ENCODE data around the gene GARIN1A. TPM values are rescaled to one million over a fixed set of nuclear protein-coding genes. Genes with fewer than 3 reads are reported as not detected.

Gene GARIN1A
- total and polyA plus RNA-seq, 10 of the 15 experiments (the other 5 are each of a cell fraction or from before 2014, with no cell fraction given): 0.04 to 0.43 (median 0.23) TPM; not detected in 1

- TF ChIP-seq GABPA (IDR thresholded peaks at IDR 0.05; ENCODE audit: low read depth): no peak
- TF ChIP-seq SMAD5 (IDR thresholded peaks at IDR 0.05; ENCODE audit: low read depth): no peak
- TF ChIP-seq RFX5 (IDR thresholded peaks at IDR 0.05; ENCODE audit: low read depth, low read length): no peak
- no peak for TF ChIP-seq POLR2AphosphoS5 (IDR thresholded peaks at IDR 0.05; ENCODE audit: low read length)
- TF ChIP-seq ZBED1 (IDR thresholded peaks at IDR 0.05; ENCODE audit: borderline replicate concordance): no peak
- no peak for TF ChIP-seq MAX (IDR thresholded peaks at IDR 0.05; ENCODE audit: low read depth, low read length)
- no peak for TF ChIP-seq NKRF (conservative IDR thresholded peaks at IDR 0.05)
- no peak for TF ChIP-seq ELK1 (IDR thresholded peaks at IDR 0.05; ENCODE audit: low read depth, low read length)
Observed at GRCh38 chr7:128703609-128704241, 31.6 kb downstream of the GARIN1A start (continued).

- in situ Hi-C loops (cut with MboI): no loop called here
- ATAC-seq: no peak
- SMC1A ChIA-PET (ENCODE audit: uncharacterized antibody, unreplicated experiment): no interaction called here
Observed at GRCh38 chr7:128705891-128706333, 33.8 kb downstream of the GARIN1A start.

More at GRCh38 chr7:128705891-128706333, 33.8 kb downstream of the GARIN1A start:
- no peaks in the 10 kb centered on the region for H3K9me3 ChIP-seq (replicated peaks; ENCODE audit: control insufficient read depth, insufficient read depth, low read length)
- no peak overlapping the region for H2AFZ ChIP-seq (ENCODE audit: control insufficient read depth, low read depth, low read length)
- DNase-seq (ENCODE audit: low read depth, low spot score) (no peak), FAIRE-seq (no peak)
- ChIA-PET RAD21 (ENCODE audit: unreplicated experiment) (interaction anchor here (1.1 kb wide), 1 partner anchor 78 kb away, joined by 3 read pairs; no protein-coding TSS in a partner anchor), CTCF (no interaction called here), POLR2A (no interaction called here)
- no peak for TF ChIP-seq ZBTB4 (CRISPR knock-in tag; IDR thresholded peaks at IDR 0.05)
- TF ChIP-seq LARP7 (IDR thresholded peaks at IDR 0.05): no peak
- TF ChIP-seq USF1 (IDR thresholded peaks at IDR 0.05; ENCODE audit: borderline replicate concordance, extremely low read length, insufficient read depth, low read depth, low read length): no peak
- TF ChIP-seq ATF3 (IDR thresholded peaks at IDR 0.05; ENCODE audit: borderline replicate concordance, extremely low read depth, low read depth, low read length): no peak
- TF ChIP-seq NRF1 (conservative IDR thresholded peaks at IDR 0.05; ENCODE audit: low read depth, low read length): no peak
- TF ChIP-seq ZNF622 (IDR thresholded peaks at IDR 0.05): no peak
- TF ChIP-seq JUND (IDR thresholded peaks at IDR 0.05; ENCODE audit: low read depth, low read length): no peak
- BruUV-seq (replicated peaks): no TSS peak
- no peaks in the 10 kb centered on the region for H4K20me1 ChIP-seq (ENCODE audit: control insufficient read depth, insufficient read depth)
- 24% methylated on average over 3 of the region's 3 CpGs for WGBS (ENCODE audit: insufficient coverage, insufficient replicate concordance, low lambda C conversion rate, missing lambda C conversion rate)
- no peaks in the 10 kb centered on the region for H3K79me2 ChIP-seq (ENCODE audit: control insufficient read depth, insufficient read depth, low read length)
- no peak overlapping the region for H3K9ac ChIP-seq (ENCODE audit: control insufficient read depth, insufficient read depth, low read length)
- intact Hi-C loops (cut with micrococcal nuclease; ENCODE audit: unreplicated experiment): no loop called here
- no peaks in the 10 kb centered on the region for H3K27me3 ChIP-seq (replicated peaks in 1 of 2; ENCODE audit: control insufficient read depth in 2 of 2, insufficient read depth in 2 of 2, low read length in 1 of 2)
- no peak overlapping the region for H3K4me2 ChIP-seq (ENCODE audit: control insufficient read depth, insufficient read depth)
- no peak overlapping the region for H3K27ac ChIP-seq (ENCODE audit: control insufficient read depth, insufficient read depth)
- H3K4me1 ChIP-seq (ENCODE audit: control insufficient read depth, insufficient read depth, low read length): no peaks in the 10 kb centered on the region
- no peaks in the 10 kb centered on the region for H3K36me3 ChIP-seq (ENCODE audit: control insufficient read depth in 2 of 2, insufficient read depth in 2 of 2, low read length in 1 of 2)
- no peak overlapping the region for H3K4me3 ChIP-seq

Data from GM12878 (cell line).